GM21526 (cell line): Measurements from ENCODE around the gene TEAD3.
"Not testable (repeated sequence)": the region's sequence is repeated elsewhere in the genome, so short reads cannot be mapped to it uniquely, and the experiment has no call there.

Experiments
- ATAC-seq: cut with Tn5 transposase; IDR thresholded peaks from one replicate; pipeline ENCODE4 v1.9.1; 2021; ENCODE audit warnings: moderate library complexity; ENCODE audit not compliant: unreplicated experiment, low FRiP score

TEAD3 gene

DNA sequence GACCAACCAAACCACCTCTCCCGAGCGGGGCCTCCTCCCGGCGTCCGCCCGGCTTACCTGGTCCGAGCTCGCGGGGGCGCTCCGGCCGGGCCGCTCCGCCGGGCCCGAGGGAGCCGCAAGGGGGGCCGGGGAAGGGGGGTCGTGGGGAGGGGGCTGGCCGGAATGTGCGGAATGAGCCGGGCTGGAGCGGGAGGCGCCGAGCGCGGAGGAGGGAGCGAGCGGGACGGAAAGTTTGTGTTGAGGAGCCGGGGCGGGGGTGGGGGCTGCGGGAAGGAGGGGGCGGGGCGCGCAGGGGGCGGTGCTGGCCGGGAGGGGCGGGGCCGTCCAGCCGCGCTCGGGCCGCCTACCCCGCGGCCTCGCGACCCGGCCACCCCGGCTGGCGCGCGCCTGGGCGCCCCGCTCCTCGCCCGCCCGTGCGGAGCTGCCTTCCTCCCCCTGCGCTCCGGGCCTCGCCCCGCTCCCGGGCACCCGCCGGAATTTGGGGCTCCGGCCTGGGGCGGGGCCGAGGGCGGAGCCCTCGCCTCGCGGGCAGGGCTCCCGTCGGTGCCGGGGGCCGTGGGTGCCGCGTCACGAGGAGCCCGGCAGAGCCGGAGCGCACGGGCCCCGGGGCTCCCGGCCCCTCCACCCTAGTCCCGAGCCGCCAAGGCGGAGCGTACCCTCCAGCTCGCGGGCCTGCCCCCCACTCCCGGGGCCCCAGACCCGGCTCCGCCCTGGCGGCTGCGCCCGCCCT is at the start of gene TEAD3:
TSS of gene TEAD3 (minus strand) at position 239 of the 730 bp plus-strand sequence.
- ATAC-seq, result no peak

DNA sequence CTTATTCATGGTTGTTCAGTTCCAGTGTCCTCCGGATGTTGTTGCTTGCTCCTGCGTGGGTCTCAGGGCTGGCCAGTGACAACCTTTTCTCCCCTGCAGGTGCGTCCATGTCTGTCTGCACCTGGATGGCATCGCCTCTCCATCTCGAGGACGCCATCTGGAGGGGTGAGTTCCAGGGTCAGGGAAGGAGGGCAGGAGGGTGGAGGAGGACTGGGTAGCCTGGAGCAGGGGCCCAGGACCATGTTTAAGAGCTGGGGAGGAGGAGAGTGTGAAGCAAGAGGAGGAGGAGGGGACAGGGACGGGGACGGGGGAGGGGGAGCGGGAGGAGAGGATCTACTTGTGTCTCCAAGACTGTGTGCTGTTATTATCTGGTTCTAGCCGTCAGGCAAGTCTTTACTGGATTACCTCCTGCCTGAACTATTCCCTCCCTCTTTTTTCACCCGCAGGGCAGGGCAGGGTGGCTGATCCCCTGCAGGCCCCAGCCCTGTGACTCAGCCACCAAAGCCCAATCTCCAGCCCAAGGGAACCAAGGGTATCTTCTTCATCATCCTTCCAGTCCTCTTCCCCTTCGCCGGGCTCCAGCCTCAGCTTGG is 48.0 kb upstream of the TEAD3 start:
- ATAC-seq, result no peak

DNA sequence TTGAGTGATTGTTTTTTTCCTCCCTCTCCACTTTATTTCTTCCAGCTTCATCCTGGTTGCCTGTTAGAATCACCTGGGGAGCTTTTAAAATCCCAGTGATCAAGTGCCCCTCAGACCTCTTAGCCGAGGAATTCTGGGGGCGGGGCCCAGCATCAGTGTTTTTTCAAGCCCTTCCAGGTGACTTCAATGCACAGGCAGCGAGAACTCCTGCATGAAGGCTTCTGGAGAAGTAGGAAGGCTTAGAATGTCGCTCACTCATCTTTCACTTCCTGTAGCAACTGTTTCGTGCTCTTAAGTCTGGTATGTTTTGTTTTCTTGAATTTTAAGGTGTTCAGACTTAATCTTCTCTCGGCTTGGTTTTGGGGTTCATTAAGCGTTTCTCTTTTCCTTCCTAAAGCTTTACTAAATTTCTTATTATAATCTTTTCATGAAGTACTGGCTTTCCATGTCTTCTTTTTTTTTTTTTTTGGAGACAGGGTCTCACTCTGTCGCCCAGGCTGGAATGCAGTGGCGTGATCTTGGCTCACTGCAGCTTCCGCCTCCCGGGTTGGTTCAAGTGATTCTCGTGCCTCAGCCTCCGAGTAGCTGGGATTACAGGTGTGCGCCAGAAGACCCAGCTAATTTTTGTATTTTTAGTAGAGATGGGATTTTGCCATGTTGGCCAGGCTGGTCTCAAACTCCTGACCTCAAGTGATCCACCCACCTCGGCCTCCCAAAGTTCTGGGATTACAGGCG is 46.7 kb upstream of the TEAD3 start:
- ATAC-seq, result no peak

DNA sequence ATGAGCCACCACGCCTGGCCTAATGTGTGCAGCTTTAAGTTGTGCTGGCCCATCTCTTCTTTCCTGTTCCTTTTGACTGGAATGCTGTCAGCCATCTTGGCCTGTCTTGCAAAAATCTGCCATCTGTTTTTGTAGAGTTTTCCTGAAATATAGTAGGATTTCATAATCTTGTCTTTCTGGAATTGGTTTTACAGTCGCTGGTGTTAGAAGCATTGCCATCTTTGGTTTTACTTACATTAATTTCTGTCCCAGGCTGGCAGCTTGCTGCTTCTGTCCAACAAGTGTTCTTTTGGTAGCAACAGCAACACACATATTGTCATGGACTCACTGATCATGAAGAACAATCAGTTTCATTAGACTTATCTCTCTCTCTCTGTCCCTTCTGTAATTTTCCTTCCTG is 45.0 kb upstream of the TEAD3 start:
- ATAC-seq, result no peak

DNA sequence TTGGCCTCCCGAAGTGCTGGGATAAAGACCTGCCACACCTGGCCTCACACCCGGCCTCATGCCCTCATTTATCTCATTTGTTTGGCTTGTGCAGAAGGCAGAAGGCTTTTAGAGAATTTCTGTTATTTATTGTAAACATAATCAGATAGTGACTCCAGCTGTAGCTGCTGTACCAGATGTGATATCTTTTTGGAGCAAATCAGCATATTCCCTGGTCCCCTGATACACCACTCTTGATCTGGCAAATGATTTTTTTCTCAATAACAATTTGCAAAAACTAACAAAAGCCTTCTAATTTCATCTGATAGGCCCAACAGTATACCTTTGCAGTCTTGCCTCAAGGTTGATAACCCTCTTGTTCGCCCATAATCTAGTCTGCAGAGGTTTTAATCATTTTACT is 42.3 kb upstream of the TEAD3 start:
- no peak for ATAC-seq

DNA sequence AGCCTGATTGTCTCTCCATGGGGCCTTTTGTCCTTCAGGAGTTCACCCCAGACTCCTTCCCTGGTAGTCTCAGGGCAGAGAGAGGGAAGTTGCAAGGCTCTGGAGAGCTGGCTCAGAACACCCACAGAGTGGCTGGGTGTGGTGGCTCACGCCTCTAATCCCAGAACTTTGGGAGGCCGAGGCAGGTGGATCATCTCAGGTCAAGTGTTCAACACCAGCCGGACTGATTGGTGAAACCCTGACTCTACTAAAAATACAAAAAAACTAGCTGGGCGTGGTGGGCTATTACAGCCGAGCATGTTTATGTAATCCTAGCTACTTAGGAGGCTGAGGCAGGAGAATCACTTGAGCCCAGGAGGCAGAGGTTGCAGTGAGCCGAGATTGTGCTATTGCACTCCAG is 39.0 kb upstream of the TEAD3 start:
- not testable (repeated sequence) for ATAC-seq

DNA sequence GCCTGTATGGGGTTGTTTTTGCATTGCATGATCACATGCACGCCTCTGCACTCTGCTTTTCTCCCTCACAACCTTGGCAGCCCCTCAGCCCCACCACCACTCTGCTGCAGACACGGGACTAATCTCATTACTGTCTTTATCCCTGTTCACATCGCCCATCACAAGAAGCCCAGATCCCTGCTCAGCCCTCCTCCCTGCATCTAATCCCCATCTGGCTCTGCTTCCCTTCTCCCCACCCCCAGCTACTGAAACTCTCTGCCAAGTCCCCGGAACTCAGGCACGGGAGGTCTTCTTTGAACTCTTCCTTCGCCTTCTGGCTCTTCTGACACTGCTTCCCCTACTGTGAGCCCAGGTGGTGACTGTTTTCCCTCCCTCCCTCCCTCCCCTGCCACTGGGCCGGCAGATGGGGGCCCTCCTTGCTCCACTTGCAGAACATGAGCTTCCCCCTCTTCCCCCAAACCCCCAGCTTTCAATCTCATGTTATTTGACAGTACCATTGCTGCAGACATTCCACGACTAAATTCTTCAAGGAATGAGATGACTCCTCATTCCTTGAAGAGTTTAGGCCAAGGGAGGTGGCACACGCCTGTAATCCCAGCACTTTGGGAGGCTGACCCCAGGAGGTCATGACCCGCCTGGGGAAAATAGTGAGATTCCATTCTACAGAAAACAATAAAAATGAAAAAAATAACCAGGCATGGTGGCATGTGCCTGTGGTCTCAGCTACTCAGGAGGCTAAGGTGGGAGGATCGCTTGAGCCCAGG is 37.7 kb upstream of the TEAD3 start:
- no peak for ATAC-seq

DNA sequence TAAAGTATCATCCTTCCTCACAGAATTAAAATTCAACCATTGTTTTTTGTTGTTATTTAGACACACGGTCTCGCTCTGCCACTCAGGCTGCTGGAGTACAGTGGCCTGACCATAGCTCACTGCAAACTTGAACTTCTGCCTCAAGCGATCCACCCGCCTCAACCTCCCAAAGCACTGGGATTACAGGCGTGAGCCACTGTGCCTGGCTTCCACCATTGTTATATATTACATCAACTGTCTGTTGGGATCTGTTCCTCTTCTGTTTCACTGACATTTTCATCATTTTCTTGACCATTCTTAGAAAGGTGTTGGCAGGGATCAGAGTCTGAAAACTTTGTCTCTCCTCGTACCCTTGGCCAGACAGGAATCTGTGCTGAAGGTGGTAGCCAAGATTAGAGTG is 37.1 kb upstream of the TEAD3 start:
- no peak for ATAC-seq

DNA sequence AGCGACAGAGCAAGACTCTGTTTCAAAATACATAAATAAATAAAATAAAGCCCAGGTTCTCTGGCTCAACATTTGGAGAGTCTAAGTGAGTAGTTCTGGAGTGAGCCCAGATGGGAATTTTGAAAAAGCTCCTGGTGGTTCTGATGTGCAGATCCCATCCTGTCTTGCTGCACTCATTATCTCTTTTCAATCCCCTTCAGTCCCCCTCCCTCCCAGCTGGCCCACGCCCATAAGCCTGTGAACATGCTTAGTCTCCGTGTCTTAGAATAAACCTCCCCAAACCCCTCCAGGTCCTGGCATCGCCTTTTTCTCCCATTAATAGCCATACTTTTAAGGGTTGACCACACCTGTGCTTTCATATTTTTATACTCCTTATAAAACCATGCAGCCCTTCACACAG is 35.2 kb upstream of the TEAD3 start:
- ATAC-seq, result no peak

DNA sequence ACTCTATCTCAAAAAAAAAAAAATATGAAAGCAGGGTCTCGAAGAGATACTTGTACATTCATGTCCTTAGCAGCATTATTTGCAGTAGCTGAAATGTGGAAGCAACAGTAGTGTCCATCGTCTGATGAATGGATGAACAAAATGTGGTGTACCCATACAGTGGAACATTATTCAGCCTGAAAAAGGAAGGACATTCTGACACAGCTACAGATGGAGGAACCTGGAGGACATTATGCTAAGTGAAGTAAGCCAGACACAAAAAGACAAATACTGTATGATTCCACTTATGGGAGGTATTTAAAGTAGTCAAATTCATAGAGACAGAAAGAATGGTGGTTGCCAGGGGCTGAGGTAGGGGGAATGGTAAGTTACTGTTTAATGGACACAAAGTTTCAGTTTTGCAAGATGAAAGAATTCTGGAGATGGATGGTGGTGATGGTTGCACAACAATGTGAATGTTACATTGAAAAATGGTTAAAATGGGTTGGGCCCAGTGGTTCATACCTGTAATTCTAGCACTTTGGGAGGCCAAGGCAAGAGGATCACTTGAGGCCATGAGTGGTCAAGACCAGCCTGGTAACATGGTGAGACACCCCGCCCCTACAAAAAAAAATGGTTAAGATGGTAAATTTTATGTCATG is 27.6 kb upstream of the TEAD3 start:
- ATAC-seq, result no peak

DNA sequence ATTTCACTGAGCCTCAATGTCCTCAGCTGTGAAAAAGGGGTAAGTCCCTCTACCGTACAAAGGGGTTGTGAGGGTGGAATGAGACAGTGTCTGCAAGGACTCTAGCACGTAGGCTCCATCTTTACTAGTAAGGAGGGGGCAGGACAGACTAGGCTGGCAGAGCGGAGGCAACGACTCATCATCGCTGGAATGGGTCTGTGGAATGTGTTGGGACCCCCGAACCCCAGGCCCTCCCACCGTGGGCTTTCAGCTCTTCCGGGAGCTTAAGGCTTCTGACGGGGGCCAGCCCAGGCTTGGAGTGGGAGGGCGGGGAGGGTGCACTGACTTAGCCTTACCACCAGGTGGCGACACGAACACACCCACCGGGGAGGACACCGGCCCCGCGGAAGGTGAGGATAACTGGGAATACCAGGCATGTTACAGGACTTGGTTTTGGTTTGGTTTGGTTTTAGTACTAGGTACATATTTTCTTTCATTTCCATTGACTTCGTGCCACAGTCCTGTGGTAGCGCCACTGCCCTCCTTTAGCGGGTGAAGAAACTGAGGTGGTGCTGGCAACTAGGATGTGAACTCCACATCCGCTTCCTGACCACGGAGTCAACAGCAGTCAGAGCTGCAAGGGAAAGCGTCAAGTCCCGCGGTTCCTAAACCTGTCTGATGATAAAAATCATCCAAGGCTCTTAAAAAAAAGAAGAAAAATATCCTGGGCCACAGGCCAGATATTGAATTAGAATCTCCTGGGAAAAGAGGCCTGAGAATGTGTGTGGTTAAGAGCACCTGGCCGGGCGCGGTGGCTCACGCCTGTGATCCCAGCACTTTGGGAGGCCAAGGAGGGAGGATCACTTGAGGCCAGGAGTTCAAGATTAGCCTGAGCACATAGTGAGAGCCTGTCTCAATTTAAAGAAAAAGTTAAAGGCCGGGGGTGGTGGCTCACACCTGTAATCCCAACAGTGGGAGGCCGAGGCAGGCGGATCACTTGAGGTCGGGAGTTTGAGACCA is 26.1 kb upstream of the TEAD3 start:
- no peak for ATAC-seq

DNA sequence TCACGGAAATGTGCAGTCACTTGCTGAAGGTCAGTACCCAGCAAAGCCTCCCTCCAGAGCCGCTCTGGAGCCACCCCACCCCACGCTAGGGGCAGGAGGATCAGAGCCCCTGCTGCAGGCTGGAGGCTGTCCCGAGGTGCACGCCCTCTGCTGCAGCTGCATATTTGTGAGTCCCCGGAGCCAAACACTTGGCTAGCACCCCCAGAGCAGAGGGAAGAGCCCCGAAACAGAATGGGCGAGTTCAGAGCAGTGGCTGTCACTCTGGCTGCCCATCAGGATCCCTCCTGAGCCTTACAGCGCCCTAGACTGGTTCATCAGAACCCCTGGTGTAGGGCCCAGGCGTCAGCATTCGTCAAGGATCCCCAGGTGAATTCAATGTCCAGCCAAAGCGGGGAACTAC is 25.3 kb upstream of the TEAD3 start:
- no peak for ATAC-seq

DNA sequence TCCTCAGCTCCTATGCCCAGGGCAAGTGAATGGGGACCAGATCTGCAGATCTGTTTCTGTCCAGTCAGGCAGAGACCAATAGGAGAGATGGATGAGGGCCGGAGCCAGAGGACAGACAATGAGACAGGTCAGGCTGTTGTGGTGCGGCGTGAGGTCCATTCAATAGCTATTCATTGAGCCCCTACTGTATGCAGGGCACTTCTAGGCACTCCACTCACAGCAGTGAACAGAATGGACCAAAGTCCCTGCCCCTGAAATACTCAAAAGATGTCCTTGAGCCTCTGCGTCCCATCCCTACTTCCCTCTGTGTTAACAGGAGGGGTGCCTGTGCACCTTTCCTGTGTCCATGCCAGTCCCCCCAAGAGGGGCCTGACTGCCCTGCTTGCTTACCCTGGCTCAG is 24.4 kb upstream of the TEAD3 start:
- ATAC-seq, result no peak

DNA sequence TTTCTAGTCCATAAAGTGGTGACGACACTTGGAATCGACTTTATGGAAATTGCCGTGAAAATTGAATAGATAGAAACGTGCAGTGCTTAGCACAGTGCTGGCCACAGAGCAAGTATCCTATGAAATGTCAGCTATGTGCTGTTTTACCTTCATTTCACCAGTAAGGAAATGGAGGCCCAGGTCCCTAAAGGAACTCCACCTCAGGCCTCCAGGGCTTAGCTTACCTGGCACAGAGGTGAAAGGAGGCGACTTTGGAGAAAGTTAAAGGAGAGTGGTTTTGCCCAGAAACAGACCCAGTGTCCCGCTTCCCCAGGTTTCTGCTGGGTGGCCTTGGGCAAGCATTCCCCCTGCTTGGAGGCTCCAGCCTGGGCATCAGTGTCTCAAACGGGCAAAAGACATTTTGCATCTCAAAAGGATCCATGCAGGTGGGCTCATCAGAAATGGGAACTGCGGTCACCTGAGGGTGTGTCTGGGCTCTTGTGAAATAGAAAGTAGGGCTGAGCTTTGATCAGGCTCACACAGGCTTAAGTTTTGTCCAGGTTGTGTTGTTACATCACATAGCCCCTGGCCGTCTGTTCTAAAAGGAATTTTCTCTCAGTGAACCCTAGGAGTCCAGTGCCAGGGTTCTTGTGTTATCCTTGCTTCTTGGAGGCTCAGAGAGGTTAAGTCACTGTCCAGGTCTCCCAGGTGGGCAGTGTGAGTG is 22.6 kb upstream of the TEAD3 start:
- ATAC-seq, result no peak

DNA sequence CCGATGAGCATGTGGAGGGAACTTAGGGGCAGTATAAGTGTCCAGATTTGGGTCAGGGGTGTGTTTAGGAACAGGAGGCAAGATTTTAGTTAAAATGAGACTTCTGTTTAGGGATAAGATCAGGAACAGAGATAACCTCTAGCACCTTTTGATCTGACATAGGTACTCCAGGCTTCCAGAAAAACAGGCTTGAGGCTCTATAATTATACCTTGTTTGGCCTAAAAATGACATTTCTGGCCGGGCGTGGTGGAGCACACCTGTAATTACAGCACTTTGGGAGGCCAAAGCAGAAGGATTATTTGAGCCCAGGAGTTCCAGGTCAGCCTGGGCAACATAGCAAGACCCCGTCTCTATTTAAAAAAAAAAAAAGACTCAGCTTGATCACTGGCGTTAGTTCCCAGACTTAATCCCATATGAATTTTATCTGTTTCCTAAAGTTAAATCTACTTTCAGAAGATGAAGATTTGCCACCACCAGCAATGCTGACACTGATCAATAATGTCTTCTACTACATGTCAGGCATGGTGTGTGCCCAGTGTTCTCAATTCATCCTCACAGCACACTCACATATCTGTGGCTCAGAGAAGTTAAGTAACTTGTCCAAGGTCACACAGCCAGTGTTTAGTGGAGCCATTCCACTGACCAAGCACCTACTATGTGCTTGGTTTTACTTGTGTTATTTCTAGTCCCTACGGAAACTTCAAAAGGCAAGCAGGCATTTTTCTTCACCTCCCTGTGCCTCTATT is 21.9 kb upstream of the TEAD3 start:
- ATAC-seq, result no peak

DNA sequence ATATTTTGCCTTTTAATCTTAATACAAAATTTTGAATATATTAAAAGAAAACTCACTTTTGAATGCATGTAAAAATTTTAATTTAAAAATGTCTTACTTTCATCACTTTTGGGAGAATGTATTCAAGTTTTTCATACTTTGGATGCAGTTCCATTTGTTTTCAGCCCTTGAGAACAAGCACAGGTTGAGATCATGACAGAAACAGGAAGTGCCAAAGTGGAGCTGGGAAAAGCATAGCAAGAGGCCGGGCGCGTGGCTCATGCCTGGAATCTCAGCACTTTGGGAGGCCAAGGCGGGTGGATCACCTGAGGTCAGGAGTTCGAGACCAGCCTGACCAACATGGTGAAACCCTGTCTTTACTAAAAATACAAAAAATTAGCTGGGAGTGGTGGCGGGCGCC is 21.1 kb upstream of the TEAD3 start:
- not testable (repeated sequence) for ATAC-seq

DNA sequence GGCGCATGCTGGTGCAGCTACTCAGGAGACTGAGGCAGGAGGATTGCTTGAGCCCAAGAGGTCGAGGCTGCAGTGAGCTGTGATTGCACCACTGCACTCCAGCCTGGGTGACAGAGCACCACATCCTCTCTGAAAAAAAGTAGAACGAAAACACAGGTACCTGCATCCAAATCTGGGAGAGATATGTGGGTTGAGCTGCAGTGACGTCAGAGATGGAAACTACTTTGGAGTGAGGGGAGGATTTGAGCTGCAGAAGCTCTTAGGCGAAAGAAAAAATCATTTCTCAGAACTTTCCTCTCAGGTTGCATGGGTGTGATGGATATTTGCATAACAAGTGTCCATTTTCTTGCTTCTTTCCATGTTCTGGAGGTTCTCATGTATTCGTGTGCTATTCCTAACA is 19.8 kb upstream of the TEAD3 start:
- ATAC-seq, result no peak

DNA sequence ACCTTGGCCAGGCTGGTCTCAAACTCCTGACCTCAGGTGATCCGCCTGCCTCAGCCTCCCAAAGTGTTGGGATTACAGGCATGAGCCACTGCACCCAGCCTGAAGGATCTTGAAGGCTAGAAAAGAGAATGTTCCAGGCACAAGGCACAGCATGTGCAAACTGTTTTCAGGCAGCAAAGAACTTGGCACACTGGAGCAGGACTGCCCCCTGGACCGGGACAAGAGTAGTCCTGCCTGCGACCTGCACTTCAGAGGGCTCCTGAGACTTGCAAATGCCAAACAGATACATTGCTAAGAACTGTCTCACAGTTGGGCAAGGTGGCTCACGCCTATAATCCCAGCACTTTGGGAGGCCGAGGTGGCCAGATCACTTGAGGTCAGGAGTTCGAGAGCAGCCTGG is 19.1 kb upstream of the TEAD3 start:
- ATAC-seq, result not testable (repeated sequence)
